ENCODE measurements around the gene CELSR2.

DNA sequence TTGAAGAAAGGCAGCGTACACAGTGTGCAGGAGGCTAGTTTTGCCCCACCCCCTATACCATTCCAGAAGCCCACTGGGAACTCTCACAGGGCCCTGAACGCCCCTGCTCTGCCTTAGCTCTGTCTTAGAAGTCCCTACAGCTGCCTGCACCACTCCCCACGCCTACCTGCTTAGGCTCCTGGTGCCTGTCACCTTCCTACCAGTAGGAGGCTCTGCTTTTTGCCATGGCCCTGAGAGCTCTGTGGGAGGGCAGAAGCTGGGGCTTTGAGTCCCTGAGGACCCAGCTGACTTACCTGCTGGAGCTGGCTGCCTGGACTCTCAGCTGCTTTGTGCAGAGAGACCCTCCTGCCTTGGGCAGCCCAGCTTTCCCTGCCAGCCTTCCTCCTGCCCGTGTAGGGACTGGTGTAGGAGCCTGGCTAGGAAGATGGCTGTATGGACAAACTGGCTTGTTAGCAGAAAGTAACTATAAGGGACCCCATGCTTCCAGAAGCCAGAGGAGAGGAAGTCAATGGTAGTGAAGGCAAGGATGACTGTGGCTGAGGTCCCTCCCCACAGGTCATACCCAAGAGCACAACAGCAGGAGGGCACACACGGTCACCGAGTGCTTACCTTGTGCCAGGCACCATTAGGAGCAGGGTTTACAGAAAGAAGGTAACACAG lies 9.8 kb upstream of the CELSR2 start:
- TF ChIP-seq, protein P1, sequence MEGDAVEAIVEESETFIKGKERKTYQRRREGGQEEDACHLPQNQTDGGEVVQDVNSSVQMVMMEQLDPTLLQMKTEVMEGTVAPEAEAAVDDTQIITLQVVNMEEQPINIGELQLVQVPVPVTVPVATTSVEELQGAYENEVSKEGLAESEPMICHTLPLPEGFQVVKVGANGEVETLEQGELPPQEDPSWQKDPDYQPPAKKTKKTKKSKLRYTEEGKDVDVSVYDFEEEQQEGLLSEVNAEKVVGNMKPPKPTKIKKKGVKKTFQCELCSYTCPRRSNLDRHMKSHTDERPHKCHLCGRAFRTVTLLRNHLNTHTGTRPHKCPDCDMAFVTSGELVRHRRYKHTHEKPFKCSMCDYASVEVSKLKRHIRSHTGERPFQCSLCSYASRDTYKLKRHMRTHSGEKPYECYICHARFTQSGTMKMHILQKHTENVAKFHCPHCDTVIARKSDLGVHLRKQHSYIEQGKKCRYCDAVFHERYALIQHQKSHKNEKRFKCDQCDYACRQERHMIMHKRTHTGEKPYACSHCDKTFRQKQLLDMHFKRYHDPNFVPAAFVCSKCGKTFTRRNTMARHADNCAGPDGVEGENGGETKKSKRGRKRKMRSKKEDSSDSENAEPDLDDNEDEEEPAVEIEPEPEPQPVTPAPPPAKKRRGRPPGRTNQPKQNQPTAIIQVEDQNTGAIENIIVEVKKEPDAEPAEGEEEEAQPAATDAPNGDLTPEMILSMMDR (IDR thresholded peaks at IDR 0.05) = peak; percentile 79
- TF ChIP-seq ZFX (IDR thresholded peaks at IDR 0.05; ENCODE audit: borderline replicate concordance) = no peak
